ENCODE data around the gene FAAP100.

The FAAP100 gene

DNA sequence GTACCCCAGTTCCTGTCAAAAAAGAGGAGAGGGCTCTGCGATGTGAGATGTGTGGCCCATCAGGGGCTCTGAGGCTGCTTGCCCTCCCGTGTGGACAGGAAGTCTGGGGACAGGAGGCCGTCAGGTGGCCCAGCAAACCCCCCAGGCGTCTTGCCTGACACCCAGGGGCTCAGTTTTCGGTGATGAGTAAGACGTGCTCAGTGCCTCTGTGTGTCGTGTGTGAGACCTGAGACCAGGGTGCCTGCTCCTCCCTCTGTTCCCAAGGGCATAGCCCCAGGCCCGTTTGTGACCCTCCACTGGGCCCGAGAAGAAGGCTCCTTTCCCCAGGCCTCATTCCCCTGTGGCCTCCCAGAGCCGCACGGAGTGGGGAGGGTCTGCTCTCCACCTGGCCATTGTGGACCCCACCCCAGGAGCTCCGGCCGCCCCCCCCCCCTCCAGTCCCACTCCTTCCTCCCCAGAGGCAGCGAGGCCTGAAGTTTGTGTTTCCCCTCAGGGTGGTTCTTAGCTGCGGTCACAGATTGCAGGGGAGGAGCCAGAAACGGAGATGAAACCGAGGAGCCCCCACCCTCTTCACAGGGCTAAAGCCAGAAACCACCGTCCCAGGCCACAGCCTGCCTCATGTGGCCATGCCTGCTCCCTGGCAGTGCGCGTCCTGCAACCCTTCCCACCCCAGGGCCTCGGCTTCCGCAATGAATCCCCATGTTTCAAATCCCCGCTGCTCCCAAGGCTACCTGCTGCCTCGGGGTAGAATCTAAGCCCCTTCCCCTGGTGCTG lies 34.6 kb downstream of the FAAP100 start:
- ATAC-seq, result no peak

DNA sequence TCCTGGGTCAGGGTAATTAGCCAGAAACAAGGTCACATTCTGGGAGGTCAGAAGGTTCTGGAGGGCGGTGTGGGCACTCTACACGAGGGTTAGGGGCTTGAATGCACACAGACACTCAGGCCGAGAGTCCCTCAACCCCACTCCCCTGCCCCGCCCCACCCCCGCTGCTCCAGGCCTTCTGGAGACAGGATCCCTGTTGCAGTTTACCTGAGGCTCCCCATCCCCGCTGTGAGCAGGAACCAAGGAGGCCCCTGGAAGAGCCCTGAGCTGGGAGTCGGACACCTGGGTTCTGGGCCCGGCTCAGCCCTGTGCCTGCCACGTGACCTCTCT lies 35.2 kb downstream of the FAAP100 start:
- Mint-ChIP-seq H3K4me1 (peaks cover 47% of the 10 kb centered on the region), H3K27ac (no peak overlapping the region), H3K27me3 (no peaks in the 10 kb centered on the region), H3K9me3 (no peaks in the 10 kb centered on the region), H3K4me3 (peak overlapping the region in 1 of 2 donors; percentile 97)
- no peak for DNase-seq
- no peak for ATAC-seq

More for the DNA sequence above, 34.6 kb downstream of the FAAP100 start:
- Mint-ChIP-seq H3K27ac (no peak overlapping the region), H3K4me3 (peak overlapping the region; percentile 4 to 50), H3K9me3 (no peaks in the 10 kb centered on the region), H3K4me1 (peaks cover 47% of the 10 kb centered on the region), H3K27me3 (peaks cover 4% of the 10 kb centered on the region)
- no peak for DNase-seq

DNA sequence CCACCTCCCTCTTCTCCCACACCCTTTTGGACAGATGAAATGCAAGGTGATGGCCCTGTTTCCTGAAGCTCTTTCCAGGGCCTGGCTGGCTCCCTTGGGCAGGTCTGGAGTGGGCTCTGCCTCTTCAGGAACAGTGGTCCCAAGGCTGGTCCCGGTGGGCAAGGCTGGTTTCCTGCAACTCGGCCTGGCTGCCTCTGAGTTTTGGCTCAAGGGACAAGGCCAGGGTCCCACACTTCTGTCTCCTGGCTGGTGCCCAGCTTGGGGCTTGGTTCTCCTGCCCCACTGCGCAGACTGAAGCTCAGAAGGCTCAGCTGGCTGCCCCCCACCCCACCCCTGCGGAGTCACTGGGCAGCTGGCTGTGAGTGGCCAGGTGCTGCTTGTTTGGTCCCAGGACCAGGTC lies 35.7 kb downstream of the FAAP100 start:
- Mint-ChIP-seq H3K9me3 (no peaks in the 10 kb centered on the region), H3K27me3 (no peaks in the 10 kb centered on the region), H3K4me1 (peaks cover 50% of the 10 kb centered on the region), H3K4me3 (peak overlapping the region; percentile 95 to 97), H3K27ac (no peak overlapping the region)
- ATAC-seq (no peak), DNase-seq (no peak)

DNA sequence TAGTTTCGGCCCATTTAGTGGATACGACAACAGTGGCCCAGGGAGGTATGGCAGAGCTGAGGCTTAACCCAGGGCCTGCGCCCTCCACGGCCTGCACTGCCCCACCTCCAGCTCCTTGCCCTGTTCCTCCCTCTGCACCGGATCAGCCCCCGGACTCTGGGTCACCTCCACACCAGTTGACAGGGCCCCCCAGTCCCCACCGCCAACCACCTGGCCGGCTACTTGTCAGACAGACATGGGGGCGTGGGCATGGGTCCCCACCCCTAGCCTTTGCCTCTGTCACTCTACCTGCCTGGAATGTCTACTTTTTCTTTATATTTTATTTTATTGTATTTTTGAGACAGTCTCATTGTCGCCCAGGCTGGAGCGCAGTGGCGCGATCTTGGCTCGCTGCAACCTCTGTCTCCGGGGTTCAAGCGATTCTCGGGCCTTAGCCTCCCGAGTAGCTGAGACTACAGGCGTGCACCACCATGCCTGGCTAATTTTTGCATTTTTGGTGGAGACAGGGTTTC lies 36.6 kb downstream of the FAAP100 start:
- peaks cover 53% of the 10 kb centered on the region for H3K4me1 Mint-ChIP-seq
- H3K27me3 Mint-ChIP-seq, result no peaks in the 10 kb centered on the region
- ATAC-seq, result no peak
- H3K9me3 Mint-ChIP-seq, result no peaks in the 10 kb centered on the region
- DNase-seq, result peak in 1 of 2 donors; percentile 34
- H3K4me3 Mint-ChIP-seq, result peak overlapping the region; percentile 95 to 97
- H3K27ac Mint-ChIP-seq, result peak overlapping the region; percentile 94

DNA sequence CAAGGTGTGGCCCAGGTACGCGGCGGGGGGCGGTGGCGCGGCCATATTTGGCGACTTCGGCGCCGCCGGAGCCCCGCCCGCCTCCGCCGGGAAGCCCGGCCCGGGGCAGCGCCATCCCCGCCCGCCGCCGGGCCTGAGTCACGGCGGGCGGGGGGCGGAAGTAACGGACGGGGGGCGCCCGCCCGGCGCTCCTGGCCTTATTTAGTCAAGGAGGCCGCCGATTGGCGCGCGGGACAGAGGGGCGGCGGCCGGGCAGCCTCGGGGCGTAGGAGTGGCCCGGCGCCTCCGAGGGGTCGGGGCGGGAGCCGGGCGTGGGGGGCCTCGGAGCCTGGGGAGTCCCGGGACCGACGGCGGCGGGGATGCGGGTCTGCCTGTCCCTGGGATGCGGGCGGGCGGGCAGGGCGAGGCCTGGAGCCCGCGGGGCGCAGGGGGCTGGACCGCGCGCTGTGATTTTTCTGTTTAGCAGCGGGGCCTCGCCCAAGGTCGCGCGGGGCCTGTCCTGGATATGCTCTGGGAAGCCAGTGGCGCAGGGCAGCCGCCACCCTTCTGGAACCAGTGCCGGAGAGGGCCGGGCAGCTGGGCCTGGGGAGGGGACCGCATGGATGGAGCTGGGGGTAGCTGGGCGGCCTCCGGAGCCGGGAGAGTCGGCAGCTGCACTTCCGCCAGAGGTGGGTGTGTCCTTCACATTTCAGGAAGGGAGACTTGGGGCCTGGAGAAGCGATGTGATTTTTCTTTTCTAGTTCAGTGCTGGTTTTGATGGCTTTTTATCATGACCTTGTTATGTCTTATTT lies 37.2 kb downstream of the FAAP100 start:
- peaks cover 56% of the 10 kb centered on the region for H3K4me1 Mint-ChIP-seq
- peak; percentile 44 for ATAC-seq
- no peaks in the 10 kb centered on the region for H3K9me3 Mint-ChIP-seq

DNA sequence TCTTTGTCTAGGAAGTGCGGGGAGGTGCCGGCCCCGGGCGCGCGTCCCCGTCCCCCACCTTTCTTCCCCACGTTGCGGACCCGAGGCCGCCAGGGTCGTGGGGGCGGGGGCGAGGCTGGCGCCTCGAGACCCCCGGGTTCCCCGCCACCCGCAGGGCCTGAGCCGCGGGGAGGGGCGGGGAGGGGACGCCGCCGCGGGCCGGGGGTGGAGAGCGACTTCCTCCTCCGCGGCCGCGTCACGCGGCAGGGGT lies 37.7 kb downstream of the FAAP100 start:
- peak overlapping the region in 1 of 2 donors; percentile 54 for H3K27ac Mint-ChIP-seq
- DNase-seq, result no peak
- H3K27me3 Mint-ChIP-seq, result no peaks in the 10 kb centered on the region
- H3K4me1 Mint-ChIP-seq, result peaks cover 58% of the 10 kb centered on the region
- no peaks in the 10 kb centered on the region for H3K9me3 Mint-ChIP-seq
- peak overlapping the region; percentile 95 to 98 for H3K4me3 Mint-ChIP-seq
- ATAC-seq, result no peak

More for the DNA sequence above, 37.2 kb downstream of the FAAP100 start:
- Mint-ChIP-seq H3K27ac (peak overlapping the region; percentile 94), H3K27me3 (no peaks in the 10 kb centered on the region), H3K4me3 (peak overlapping the region; percentile 95 to 97)
- peak; percentile 68 to 77 for DNase-seq

DNA sequence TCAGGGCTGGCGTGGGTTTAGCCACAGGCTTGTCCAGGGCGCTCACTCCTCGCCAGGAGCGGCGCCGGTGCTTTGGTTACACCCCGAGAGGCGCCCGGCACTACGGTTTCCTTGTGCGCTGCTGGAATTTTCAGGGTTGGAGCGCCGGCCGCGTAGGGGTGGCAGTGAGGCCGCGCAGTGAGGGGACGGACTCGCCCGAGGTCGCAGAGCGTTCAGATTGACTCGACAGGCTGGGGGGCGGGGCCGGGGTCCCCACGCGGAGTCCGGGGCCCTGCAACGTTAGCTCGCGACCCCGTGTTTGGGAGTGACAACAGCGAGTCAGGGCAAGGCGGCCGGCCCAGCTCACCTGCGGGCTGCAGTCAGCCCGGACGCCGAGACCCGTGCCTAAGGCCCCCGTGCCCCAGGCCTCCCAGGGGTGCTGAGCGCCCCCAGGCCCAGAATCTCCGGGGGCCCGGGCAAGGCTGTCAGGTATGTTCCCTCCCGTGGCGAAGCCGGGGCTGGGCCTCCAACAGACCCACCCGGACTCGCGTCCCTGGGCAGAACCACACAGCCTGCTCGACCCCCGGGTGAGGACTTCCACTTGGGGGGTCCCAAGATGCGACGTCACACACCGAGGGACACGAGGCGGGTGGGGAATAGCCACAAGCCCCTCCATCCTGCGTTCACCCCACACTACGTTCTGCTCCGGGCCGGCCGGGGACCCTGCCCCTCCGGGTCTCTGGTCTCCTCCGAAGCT lies 38.2 kb downstream of the FAAP100 start:
- ATAC-seq, result peak; percentile 7
- H3K27ac Mint-ChIP-seq, result peak overlapping the region; percentile 92 to 95
- peak overlapping the region; percentile 95 to 98 for H3K4me3 Mint-ChIP-seq
- H3K9me3 Mint-ChIP-seq, result no peaks in the 10 kb centered on the region
- H3K27me3 Mint-ChIP-seq, result no peaks in the 10 kb centered on the region
- peak; percentile 69 to 72 for DNase-seq
- peaks cover 62% of the 10 kb centered on the region for H3K4me1 Mint-ChIP-seq

DNA sequence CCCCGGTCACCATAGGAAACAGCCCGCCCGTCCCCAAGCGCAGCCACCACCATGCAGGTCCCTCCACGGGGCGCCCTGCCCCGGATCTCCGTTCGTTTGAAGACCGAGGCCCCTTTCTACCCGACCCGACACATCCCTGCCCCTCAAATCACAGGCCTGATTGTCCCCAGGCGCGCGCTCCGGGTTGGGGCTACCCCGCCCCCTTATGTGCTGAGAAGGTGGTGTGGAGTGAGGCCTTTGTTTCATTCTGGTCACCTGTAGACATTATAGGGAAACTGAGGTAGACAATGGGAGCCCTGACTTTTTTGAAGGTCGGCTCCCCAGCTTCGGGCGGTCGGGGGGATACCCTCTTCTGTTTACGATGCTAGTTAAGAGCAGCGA lies 38.8 kb downstream of the FAAP100 start:
- H3K9me3 Mint-ChIP-seq, result no peaks in the 10 kb centered on the region
- ATAC-seq, result peak; percentile 62
- peak overlapping the region; percentile 92 to 95 for H3K27ac Mint-ChIP-seq
- H3K27me3 Mint-ChIP-seq, result no peaks in the 10 kb centered on the region
- peak; percentile 88 to 89 for DNase-seq
- peak overlapping the region; percentile 95 to 98 for H3K4me3 Mint-ChIP-seq
- H3K4me1 Mint-ChIP-seq, result peaks cover 63% of the 10 kb centered on the region

DNA sequence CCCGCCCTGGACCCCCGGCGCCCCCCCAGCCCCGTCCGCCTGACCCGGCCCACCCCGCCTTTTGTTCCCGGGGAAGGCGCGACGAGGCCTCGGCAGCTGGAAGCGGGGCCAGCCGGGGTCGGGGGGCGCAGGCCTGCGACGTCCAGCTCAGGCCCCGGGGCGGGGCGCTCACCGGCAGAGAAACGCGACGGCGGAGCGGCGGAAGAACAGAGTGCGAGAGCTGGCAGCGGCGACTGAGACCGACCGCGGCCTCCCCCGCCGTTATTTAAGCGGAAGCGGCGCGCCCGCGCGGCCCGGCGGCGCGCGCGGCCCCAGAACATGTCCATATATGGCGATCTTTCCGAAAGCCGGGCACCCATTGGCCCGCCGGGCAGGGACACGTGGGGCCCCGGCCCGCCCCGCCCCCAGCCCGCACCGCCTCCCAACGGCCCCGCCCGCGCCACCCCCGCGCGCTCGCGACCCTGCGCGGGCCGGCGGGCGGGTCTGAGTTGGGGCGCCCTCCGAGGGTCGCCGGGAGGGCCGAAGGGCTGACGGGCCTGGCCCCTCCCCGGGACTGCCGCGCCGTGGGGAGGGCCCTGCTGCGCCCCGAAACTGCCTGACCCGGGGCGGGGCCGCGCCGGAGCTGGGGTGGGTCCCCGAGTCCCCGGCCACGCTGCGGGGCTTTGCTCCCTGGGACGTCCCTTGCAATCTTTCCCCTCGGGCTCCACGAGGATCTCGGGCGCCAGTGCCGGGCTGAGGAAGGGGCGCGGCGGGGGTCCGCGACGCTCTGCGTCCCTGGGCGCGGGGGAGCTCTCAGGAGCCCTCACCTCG lies 39.4 kb downstream of the FAAP100 start, which contains the start of gene ACTG1:
ACTG1 (minus strand) TSS at position 238 of the 810 bp plus-strand sequence. CDS start 445 bp downstream, outside the sequence.
- H3K27ac Mint-ChIP-seq, result peak within 1 kb of the TSS; percentile 93 to 95
- H3K4me1 Mint-ChIP-seq, result peaks cover 63% of the 10 kb centered on the region
- peak within 1 kb of the TSS; percentile 98 for H3K4me3 Mint-ChIP-seq
- no peaks in the 10 kb centered on the region for H3K27me3 Mint-ChIP-seq
- ATAC-seq, result peak; percentile 66
- DNase-seq, result peak; percentile 90 to 92
- H3K9me3 Mint-ChIP-seq, result no peaks in the 10 kb centered on the region

DNA sequence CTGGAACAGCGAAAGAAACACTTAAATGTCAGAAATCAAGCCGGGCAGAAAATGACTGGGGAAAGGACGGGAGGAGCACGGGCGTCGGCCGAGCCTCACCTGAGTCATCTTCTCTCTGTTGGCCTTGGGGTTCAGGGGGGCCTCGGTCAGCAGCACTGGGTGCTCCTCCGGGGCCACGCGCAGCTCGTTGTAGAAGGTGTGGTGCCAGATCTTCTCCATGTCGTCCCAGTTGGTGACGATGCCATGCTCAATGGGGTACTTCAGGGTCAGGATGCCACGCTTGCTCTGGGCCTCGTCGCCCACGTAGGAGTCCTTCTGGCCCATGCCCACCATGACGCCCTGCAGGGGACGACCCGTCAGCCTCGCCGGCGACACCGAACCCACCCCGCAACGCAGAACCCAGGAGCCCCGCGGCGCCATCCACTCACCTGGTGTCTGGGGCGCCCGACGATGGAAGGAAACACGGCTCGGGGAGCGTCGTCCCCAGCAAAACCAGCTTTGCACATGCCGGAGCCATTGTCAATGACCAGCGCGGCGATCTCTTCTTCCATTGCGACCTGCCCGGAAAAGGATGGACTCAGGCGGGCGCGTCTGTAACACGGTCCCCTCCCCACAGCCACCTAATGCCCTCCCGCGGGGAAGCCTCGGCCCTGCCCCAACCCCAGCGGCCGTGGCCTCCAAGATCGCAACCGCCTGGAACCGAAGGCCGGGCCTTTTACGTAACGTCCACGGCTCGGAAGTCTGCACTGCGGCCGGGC lies 40.2 kb downstream of the FAAP100 start:
- no peaks in the 10 kb centered on the region for H3K9me3 Mint-ChIP-seq
- peak overlapping the region; percentile 93 for H3K27ac Mint-ChIP-seq
- peaks cover 59% of the 10 kb centered on the region for H3K4me1 Mint-ChIP-seq
- no peaks in the 10 kb centered on the region for H3K27me3 Mint-ChIP-seq
- DNase-seq (peak; percentile 44 to 50), ATAC-seq (no peak)
- peak overlapping the region; percentile 96 to 98 for H3K4me3 Mint-ChIP-seq

DNA sequence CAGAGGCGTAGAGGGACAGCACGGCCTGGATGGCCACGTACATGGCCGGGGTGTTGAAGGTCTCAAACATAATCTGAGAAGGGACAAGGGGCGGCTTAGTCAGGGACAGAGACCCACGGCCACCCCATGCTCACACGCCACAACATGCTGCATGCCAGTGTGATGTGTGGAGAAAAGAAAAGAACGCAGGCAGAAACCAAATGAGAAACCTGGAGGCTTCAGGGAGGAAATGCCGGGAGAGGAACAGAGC lies 40.7 kb downstream of the FAAP100 start:
- peak overlapping the region; percentile 93 for H3K27ac Mint-ChIP-seq
- no peaks in the 10 kb centered on the region for H3K9me3 Mint-ChIP-seq
- peak overlapping the region; percentile 96 to 98 for H3K4me3 Mint-ChIP-seq
- H3K4me1 Mint-ChIP-seq, result peaks cover 54% of the 10 kb centered on the region
- DNase-seq, result no peak
- no peak for ATAC-seq
- no peaks in the 10 kb centered on the region for H3K27me3 Mint-ChIP-seq

DNA sequence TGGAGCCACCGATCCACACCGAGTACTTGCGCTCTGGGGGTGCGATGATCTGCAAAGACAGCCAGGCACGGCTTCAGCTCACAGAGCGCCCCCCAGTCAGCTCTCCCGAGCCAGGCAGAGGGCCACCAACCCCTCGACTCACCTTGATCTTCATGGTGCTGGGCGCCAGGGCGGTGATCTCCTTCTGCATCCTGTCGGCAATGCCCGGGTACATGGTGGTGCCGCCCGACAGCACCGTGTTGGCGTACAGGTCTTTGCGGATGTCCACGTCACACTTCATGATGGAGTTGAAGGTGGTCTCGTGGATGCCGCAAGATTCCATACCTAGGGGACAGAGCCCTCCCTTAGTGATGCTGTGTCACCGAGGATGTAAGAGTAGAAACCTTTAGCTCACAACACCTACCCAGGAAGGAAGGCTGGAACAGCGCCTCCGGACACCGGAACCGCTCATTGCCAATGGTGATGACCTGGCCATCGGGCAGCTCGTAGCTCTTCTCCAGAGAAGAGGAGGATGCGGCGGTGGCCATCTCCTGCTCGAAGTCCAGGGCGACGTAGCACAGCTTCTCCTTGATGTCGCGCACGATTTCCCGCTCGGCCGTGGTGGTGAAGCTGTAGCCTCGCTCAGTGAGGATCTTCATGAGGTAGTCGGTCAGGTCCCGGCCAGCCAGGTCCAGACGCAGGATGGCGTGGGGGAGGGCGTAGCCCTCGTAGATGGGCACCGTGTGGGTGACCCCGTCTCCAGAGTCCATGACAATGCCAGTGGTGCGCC lies 41.2 kb downstream of the FAAP100 start:
- peak; percentile 45 to 62 for DNase-seq
- H3K27ac Mint-ChIP-seq, result peak overlapping the region; percentile 93
- ATAC-seq, result no peak
- H3K4me1 Mint-ChIP-seq, result peaks cover 49% of the 10 kb centered on the region
- peak overlapping the region; percentile 96 to 98 for H3K4me3 Mint-ChIP-seq
- no peaks in the 10 kb centered on the region for H3K9me3 Mint-ChIP-seq
- H3K27me3 Mint-ChIP-seq, result no peaks in the 10 kb centered on the region

DNA sequence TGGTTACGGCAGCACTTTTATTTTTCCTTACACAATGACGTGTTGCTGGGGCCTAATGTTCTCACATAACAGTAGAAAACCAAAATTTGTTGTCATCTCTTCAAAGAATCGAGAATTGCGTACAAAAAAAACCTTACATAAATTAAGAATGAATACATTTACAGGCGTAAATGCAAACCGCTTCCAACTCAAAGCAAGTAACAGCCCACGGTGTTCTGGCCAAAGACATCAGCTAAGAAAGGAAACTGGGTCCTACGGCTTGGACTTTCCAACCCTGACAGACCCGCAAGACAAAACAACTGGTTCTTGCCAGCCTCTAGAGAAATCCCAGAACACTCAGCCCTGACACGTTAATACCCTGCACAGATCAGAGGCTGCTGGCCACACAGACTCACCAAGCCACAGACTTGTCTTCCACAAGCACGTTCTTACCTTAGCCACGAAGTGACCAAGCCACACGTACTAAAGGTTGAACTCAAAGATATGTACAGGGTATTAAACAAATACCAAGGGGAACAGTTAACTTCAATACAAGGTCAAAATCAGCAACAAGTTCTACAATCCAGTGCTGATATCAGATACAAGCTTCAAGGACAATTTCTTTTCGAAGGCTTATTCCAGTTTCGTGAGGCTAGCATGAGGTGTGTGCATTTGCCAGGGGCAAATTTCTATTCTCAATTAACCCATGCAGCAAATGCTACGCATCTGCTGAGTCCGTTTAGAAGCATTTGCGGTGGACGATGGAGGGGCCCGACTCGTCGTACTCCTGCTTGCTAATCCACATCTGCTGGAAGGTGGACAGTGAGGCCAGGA lies 42.0 kb downstream of the FAAP100 start:
- H3K27ac Mint-ChIP-seq, result peak overlapping the region; percentile 93
- H3K4me1 Mint-ChIP-seq, result peaks cover 41% of the 10 kb centered on the region
- DNase-seq (peak in 1 of 2 donors; percentile 38), ATAC-seq (no peak)
- no peaks in the 10 kb centered on the region for H3K9me3 Mint-ChIP-seq
- H3K27me3 Mint-ChIP-seq, result no peaks in the 10 kb centered on the region
- peak overlapping the region; percentile 96 to 98 for H3K4me3 Mint-ChIP-seq
